HepG2 (cell line): Measurements from ENCODE around the gene NPW. TPM values are rescaled to one million over a fixed set of nuclear protein-coding genes. Genes with fewer than 3 reads are reported as not detected.

Source experiments
- ARHGAP35 ChIP-seq: sonication (generic); formaldehyde crosslinking; IDR thresholded peaks from 2 replicates; pipeline ENCODE4 v1.9.0; 2022; ENCODE audit warnings: mild to moderate bottlenecking, inconsistent platforms, moderate library complexity, missing genetic modification reagents, borderline replicate concordance
- CENPT ChIP-seq: sonication (generic); formaldehyde crosslinking; IDR thresholded peaks from 2 replicates; pipeline ENCODE4 v1.8.0; 2022; ENCODE audit warnings: low read depth, mild to moderate bottlenecking, moderate library complexity, missing genetic modification reagents
- DMAP1 ChIP-seq: IDR thresholded peaks from 2 replicates; pipeline ENCODE4 v1.6.1; 2016
- IRF2 ChIP-seq: IDR thresholded peaks from 2 replicates; pipeline ENCODE4 v1.6.1; 2018; ENCODE audit warnings: missing genetic modification reagents, missing compliant biosample characterization
- KLF13 ChIP-seq: sonication (generic); formaldehyde crosslinking; IDR thresholded peaks from 2 replicates; pipeline ENCODE4 v1.4.0; 2020; ENCODE audit warnings: mild to moderate bottlenecking, missing genetic modification reagents
- NR2F2 ChIP-seq: IDR thresholded peaks from 2 replicates; pipeline ENCODE4 v1.6.1; 2012; ENCODE audit warnings: low read depth, inconsistent platforms, borderline replicate concordance
- SP4 ChIP-seq: sonication (generic); formaldehyde crosslinking; IDR thresholded peaks from 2 replicates; pipeline ENCODE4 v1.8.1; 2023; ENCODE audit warnings: mild to moderate bottlenecking, missing genetic modification reagents
- ZNF326 ChIP-seq: sonication (generic); formaldehyde crosslinking; IDR thresholded peaks from 2 replicates; pipeline ENCODE4 v1.4.0; 2020; ENCODE audit warnings: missing genetic modification reagents, borderline replicate concordance
- ZNF557 ChIP-seq: sonication (generic); formaldehyde crosslinking; IDR thresholded peaks from 2 replicates; pipeline ENCODE4 v1.4.0; 2020; ENCODE audit warnings: missing genetic modification reagents
- ZNF589 ChIP-seq: sonication (generic); formaldehyde crosslinking; conservative IDR thresholded peaks from 2 replicates; pipeline ENCODE4 v1.8.0; 2022; ENCODE audit warnings: mild to moderate bottlenecking, moderate library complexity, missing genetic modification reagents
- ZNF747 ChIP-seq: sonication (generic); formaldehyde crosslinking; IDR thresholded peaks from 2 replicates; pipeline ENCODE4 v1.8.1; 2023; ENCODE audit warnings: missing genetic modification reagents, mild to moderate bottlenecking, borderline replicate concordance
- polyA plus RNA-seq, 8 experiments: library from polyadenylated mRNA; depleted of rRNA in 3 of 8; stranded (reverse) in 7 of 8; unstranded in 1 of 8; fragments of >200 nt; fragmentation: Illumina TruSeq in 4 of 8; extraction: Trizol in 4 of 8; gene quantifications; 2 replicates each; pipeline versions ENCODE4 v1.2.1 to v1.2.3, GENCODE V29; 2011 to 2016; ENCODE audit warnings: low read depth in 4 of 8, missing spikeins in 1 of 8, mixed read lengths in 1 of 8; ENCODE audit not compliant: insufficient read depth in 1 of 8
- total RNA-seq, 5 experiments: library from RNA; depleted of rRNA; stranded (reverse); fragments of >200 nt; fragmentation: Illumina TruSeq; extraction: Trizol; gene quantifications; 2 replicates each; pipeline ENCODE4 v1.2.3, GENCODE V29; 2016; ENCODE audit warnings: low read depth in 1 of 5
- TF ChIP-seq, protein P1 (sequence below): sonication (generic); formaldehyde crosslinking; IDR thresholded peaks from 2 replicates; pipeline ENCODE4 v1.8.0; 2022; ENCODE audit warnings: missing genetic modification reagents, mild to moderate bottlenecking, borderline replicate concordance
- TF ChIP-seq, protein P2 (sequence below): sonication (generic); formaldehyde crosslinking; IDR thresholded peaks from 2 replicates; pipeline ENCODE4 v1.9.0; 2021; ENCODE audit warnings: missing genetic modification reagents, mild to moderate bottlenecking, borderline replicate concordance
- TF ChIP-seq, protein P3 (sequence below): sonication (generic); formaldehyde crosslinking; IDR thresholded peaks from 2 replicates; pipeline ENCODE4 v1.4.0; 2020; ENCODE audit warnings: mild to moderate bottlenecking, low read depth, missing genetic modification reagents
- TF ChIP-seq, protein P4 (sequence below): sonication (generic); formaldehyde crosslinking; IDR thresholded peaks from 2 replicates; pipeline ENCODE4 v1.4.0; 2020; ENCODE audit warnings: missing genetic modification reagents, borderline replicate concordance
- TF ChIP-seq, protein P5 (sequence below): sonication (generic); formaldehyde crosslinking; IDR thresholded peaks from 2 replicates; pipeline ENCODE4 v1.4.0; 2020; ENCODE audit warnings: missing genetic modification reagents
- TF ChIP-seq, protein P6 (sequence below): sonication (generic); formaldehyde crosslinking; IDR thresholded peaks from 2 replicates; pipeline ENCODE4 v1.5.0; 2020; ENCODE audit warnings: missing genetic modification reagents, mild to moderate bottlenecking, borderline replicate concordance
- TF ChIP-seq, protein P7 (sequence below): sonication (generic); formaldehyde crosslinking; IDR thresholded peaks from 2 replicates; pipeline ENCODE4 v1.8.0; 2023; ENCODE audit warnings: mild to moderate bottlenecking, missing genetic modification reagents

The NPW gene
- total and polyA plus RNA-seq, 2 of the 13 experiments (the other 11 are each of a cell fraction or from before 2014, with no cell fraction given), result 0.24 to 0.97 TPM

DNA sequence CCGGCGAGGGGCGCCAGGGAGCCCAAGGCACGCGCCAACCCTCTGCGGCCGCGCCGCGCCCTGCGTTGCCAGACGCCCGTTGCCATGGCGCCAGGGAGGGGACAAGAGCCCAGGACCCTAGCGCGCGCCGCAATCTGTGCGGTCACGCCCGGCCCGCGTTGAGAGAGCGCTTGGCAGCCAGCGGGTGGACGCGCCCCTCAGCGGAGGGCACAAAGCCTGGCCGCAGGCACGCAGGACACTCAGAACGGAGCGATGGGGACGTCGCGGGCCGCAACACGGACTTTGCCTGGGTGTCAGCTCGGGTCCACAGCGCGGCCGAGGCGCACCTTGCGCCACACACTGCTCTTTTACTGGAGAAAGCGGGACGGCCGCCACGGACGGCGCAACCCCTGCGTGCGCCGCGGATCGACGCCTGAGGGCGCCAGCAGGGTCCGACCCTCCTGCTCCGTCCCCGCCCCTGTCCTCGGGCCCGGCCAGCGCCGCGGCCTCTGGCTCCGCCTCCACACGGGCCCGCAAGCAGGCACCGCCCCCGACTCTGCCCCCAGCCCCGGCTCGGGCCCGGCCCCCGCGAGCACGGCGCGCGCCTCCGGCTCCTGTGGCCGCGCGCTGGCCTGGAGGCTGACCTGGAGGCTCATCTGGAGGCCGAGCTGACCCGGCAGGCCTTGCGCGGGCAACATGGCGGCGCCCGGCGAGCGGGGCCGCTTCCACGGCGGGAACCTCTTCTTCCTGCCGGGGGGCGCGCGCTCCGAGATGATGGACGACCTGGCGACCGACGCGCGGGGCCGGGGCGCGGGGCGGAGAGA is 35.8 kb upstream of the NPW start, which contains the start of gene GFER (continued):
- TF ChIP-seq ZNF326 (CRISPR knock-in tag) (peak; percentile 82), ZNF557 (CRISPR knock-in tag) (no peak), ZNF589 (CRISPR knock-in tag) (0 out of 2 replicates have a peak, but pooled peaks have one; percentile 39), NR2F2 (peak; percentile 97), DMAP1 (CRISPR knock-in tag) (peak; percentile 66), ZNF747 (CRISPR knock-in tag) (0 out of 2 replicates have a peak, but pooled peaks have one; percentile 54), ARHGAP35 (CRISPR knock-in tag) (peak; percentile 56; the same call in 1 of the 2 replicates), SP4 (CRISPR knock-in tag) (peak; percentile 88), CENPT (0 out of 2 replicates have a peak, but pooled peaks have one; percentile 35), IRF2 (CRISPR knock-in tag) (peak; percentile 18; the same call in 1 of the 2 replicates), KLF13 (CRISPR knock-in tag) (0 out of 2 replicates have a peak, but pooled peaks have one; percentile 57)
- TF ChIP-seq, protein P1, sequence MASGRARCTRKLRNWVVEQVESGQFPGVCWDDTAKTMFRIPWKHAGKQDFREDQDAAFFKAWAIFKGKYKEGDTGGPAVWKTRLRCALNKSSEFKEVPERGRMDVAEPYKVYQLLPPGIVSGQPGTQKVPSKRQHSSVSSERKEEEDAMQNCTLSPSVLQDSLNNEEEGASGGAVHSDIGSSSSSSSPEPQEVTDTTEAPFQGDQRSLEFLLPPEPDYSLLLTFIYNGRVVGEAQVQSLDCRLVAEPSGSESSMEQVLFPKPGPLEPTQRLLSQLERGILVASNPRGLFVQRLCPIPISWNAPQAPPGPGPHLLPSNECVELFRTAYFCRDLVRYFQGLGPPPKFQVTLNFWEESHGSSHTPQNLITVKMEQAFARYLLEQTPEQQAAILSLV (CRISPR knock-in tag), result no peak; the same call in 1 of the 2 replicates
- TF ChIP-seq, protein P2, sequence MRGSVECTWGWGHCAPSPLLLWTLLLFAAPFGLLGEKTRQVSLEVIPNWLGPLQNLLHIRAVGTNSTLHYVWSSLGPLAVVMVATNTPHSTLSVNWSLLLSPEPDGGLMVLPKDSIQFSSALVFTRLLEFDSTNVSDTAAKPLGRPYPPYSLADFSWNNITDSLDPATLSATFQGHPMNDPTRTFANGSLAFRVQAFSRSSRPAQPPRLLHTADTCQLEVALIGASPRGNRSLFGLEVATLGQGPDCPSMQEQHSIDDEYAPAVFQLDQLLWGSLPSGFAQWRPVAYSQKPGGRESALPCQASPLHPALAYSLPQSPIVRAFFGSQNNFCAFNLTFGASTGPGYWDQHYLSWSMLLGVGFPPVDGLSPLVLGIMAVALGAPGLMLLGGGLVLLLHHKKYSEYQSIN, result no peak
- TF ChIP-seq, protein P3, sequence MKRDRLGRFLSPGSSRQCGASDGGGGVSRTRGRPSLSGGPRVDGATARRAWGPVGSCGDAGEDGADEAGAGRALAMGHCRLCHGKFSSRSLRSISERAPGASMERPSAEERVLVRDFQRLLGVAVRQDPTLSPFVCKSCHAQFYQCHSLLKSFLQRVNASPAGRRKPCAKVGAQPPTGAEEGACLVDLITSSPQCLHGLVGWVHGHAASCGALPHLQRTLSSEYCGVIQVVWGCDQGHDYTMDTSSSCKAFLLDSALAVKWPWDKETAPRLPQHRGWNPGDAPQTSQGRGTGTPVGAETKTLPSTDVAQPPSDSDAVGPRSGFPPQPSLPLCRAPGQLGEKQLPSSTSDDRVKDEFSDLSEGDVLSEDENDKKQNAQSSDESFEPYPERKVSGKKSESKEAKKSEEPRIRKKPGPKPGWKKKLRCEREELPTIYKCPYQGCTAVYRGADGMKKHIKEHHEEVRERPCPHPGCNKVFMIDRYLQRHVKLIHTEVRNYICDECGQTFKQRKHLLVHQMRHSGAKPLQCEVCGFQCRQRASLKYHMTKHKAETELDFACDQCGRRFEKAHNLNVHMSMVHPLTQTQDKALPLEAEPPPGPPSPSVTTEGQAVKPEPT, result peak; percentile 32; the same call in 1 of the 2 replicates
- TF ChIP-seq, protein P4, sequence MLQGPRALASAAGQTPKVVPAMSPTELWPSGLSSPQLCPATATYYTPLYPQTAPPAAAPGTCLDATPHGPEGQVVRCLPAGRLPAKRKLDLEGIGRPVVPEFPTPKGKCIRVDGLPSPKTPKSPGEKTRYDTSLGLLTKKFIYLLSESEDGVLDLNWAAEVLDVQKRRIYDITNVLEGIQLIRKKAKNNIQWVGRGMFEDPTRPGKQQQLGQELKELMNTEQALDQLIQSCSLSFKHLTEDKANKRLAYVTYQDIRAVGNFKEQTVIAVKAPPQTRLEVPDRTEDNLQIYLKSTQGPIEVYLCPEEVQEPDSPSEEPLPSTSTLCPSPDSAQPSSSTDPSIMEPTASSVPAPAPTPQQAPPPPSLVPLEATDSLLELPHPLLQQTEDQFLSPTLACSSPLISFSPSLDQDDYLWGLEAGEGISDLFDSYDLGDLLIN (CRISPR knock-in tag), result no peak
- TF ChIP-seq, protein P5, sequence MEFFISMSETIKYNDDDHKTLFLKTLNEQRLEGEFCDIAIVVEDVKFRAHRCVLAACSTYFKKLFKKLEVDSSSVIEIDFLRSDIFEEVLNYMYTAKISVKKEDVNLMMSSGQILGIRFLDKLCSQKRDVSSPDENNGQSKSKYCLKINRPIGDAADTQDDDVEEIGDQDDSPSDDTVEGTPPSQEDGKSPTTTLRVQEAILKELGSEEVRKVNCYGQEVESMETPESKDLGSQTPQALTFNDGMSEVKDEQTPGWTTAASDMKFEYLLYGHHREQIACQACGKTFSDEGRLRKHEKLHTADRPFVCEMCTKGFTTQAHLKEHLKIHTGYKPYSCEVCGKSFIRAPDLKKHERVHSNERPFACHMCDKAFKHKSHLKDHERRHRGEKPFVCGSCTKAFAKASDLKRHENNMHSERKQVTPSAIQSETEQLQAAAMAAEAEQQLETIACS (CRISPR knock-in tag), result peak; percentile 97
- TF ChIP-seq, protein P6, sequence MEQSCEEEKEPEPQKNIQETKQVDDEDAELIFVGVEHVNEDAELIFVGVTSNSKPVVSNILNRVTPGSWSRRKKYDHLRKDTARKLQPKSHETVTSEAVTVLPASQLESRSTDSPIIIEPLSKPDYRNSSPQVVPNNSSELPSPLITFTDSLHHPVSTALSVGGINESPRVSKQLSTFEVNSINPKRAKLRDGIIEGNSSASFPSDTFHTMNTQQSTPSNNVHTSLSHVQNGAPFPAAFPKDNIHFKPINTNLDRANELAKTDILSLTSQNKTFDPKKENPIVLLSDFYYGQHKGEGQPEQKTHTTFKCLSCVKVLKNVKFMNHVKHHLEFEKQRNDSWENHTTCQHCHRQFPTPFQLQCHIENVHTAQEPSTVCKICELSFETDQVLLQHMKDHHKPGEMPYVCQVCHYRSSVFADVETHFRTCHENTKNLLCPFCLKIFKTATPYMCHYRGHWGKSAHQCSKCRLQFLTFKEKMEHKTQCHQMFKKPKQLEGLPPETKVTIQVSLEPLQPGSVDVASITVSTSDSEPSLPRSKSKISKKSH (CRISPR knock-in tag), result peak; percentile 81
- TF ChIP-seq, protein P7, sequence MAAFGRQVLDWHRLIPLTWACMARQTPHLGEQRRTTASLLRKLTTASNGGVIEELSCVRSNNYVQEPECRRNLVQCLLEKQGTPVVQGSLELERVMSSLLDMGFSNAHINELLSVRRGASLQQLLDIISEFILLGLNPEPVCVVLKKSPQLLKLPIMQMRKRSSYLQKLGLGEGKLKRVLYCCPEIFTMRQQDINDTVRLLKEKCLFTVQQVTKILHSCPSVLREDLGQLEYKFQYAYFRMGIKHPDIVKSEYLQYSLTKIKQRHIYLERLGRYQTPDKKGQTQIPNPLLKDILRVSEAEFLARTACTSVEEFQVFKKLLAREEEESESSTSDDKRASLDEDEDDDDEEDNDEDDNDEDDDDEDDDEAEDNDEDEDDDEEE (CRISPR knock-in tag), result 0 out of 2 replicates have a peak, but pooled peaks have one; percentile 53
